NT2/D1 (cell line): ENCODE data around the gene SHC2.
"Not testable (repeated sequence)": the region's sequence is repeated elsewhere in the genome, so short reads cannot be mapped to it uniquely, and the experiment has no call there.

Experiments
- DNase-seq: peaks from one replicate; pipeline ENCODE4 v3.0.0-alpha.2; 2011; ENCODE audit warnings: low read depth, low spot score
- H3K27me3 ChIP-seq: 2 replicates; pipeline ENCODE4 v1.6.0; 2011; ENCODE audit warnings: mild to moderate bottlenecking; ENCODE audit not compliant: insufficient read length, insufficient read depth
- H3K36me3 ChIP-seq: 2 replicates; pipeline ENCODE4 v1.6.1; 2011; ENCODE audit warnings: mild to moderate bottlenecking, low read length, mixed read lengths; ENCODE audit not compliant: insufficient read depth, insufficient read length
- H3K4me1 ChIP-seq: 2 replicates; pipeline ENCODE4 v1.5.1; 2011; ENCODE audit not compliant: insufficient read depth, insufficient read length
- H3K4me3 ChIP-seq: 2 replicates; pipeline ENCODE4 v1.5.1; 2011; ENCODE audit warnings: low read depth; ENCODE audit not compliant: insufficient read length
- H3K9ac ChIP-seq: 2 replicates; pipeline ENCODE4 v1.6.0; 2011; ENCODE audit warnings: low read depth; ENCODE audit not compliant: insufficient read length
- H3K9me3 ChIP-seq: 2 replicates; pipeline ENCODE4 v1.5.1; 2011; ENCODE audit warnings: mild to moderate bottlenecking, low read length; ENCODE audit not compliant: insufficient read depth
- SUZ12 ChIP-seq: IDR thresholded peaks from 2 replicates; pipeline ENCODE4 v1.6.1; 2011; ENCODE audit not compliant: insufficient read length, insufficient read depth; ENCODE audit errors: extremely low read depth
- YY1 ChIP-seq: IDR thresholded peaks from 2 replicates; pipeline ENCODE4 v1.6.1; 2011; ENCODE audit not compliant: insufficient read length, insufficient read depth
- ZNF274 ChIP-seq: IDR thresholded peaks from 2 replicates; pipeline ENCODE4 v1.6.1; 2011; ENCODE audit warnings: mild to moderate bottlenecking, low read depth, low read length

Gene SHC2

GRCh38 chr19:397941-398706 lies 62.7 kb downstream of the SHC2 start:
- H3K9ac ChIP-seq: no peak overlapping the region

GRCh38 chr19:397321-397720 lies 63.5 kb downstream of the SHC2 start:
- H3K4me3 ChIP-seq: no peak overlapping the region

More at GRCh38 chr19:397941-398706, 62.7 kb downstream of the SHC2 start:
- Histone ChIP-seq H3K9me3 (peaks cover 4% of the 10 kb centered on the region; the same call in 1 of the 2 replicates), H3K27me3 (peaks cover 7% of the 10 kb centered on the region), H3K4me3 (no peak overlapping the region), H3K4me1 (peaks cover 4% of the 10 kb centered on the region), H3K36me3 (no peaks in the 10 kb centered on the region)
- no peak for DNase-seq
- TF ChIP-seq YY1 (no peak), SUZ12 (no peak), ZNF274 (no peak)

DNA sequence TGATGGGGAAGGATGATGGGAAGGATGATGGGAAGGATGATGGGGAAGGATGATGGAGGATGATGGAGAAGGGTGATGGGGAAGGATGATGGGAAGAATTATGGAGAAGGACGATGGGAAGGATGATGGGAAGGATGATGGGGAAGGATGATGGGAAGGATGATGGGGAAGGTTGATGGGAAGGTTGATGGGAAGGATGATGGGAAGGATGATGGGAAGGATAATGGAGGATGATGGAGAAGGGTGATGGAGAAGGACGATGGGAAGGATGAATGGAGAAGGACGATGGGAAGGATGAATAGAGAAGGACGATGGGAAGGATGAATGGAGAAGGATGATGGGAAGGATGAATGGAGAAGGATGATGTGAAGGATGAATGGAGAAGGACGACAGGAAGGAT lies 65.4 kb downstream of the SHC2 start:
- peaks cover 10% of the 10 kb centered on the region for H3K27me3 ChIP-seq

More at GRCh38 chr19:397321-397720, 63.5 kb downstream of the SHC2 start:
- H3K9ac ChIP-seq: no peak overlapping the region
- H3K9me3 ChIP-seq: peaks cover 4% of the 10 kb centered on the region; the same call in 1 of the 2 replicates
- TF ChIP-seq SUZ12 (no peak), YY1 (no peak), ZNF274 (no peak)
- no peak for DNase-seq
- H3K36me3 ChIP-seq: no peaks in the 10 kb centered on the region
- H3K4me1 ChIP-seq: peaks cover 6% of the 10 kb centered on the region
- H3K27me3 ChIP-seq: peaks cover 10% of the 10 kb centered on the region

GRCh38 chr19:394857-395256 lies 66.0 kb downstream of the SHC2 start:
- H3K4me1 ChIP-seq: peaks cover 12% of the 10 kb centered on the region
- H3K9ac ChIP-seq, DNase-seq: not testable (repeated sequence)

More for the DNA sequence above, 65.4 kb downstream of the SHC2 start:
- H3K4me1 ChIP-seq: peaks cover 8% of the 10 kb centered on the region
- no peak overlapping the region for H3K4me3 ChIP-seq
- H3K36me3 ChIP-seq: no peaks in the 10 kb centered on the region
- TF ChIP-seq YY1: no peak
- no peak for TF ChIP-seq ZNF274
- no peak for TF ChIP-seq SUZ12
- no peak overlapping the region for H3K9ac ChIP-seq
- DNase-seq: no peak
- peaks cover 4% of the 10 kb centered on the region; the same call in 1 of the 2 replicates for H3K9me3 ChIP-seq

GRCh38 chr19:393560-393959 lies 67.3 kb downstream of the SHC2 start:
- not testable (repeated sequence) for H3K4me3 ChIP-seq, H3K9me3 ChIP-seq, H3K9ac ChIP-seq, H3K27me3 ChIP-seq, H3K36me3 ChIP-seq, DNase-seq
- peaks cover 20% of the 10 kb centered on the region for H3K4me1 ChIP-seq

More at GRCh38 chr19:394857-395256, 66.0 kb downstream of the SHC2 start:
- H3K27me3 ChIP-seq, H3K4me3 ChIP-seq, H3K36me3 ChIP-seq, H3K9me3 ChIP-seq: not testable (repeated sequence)

DNA sequence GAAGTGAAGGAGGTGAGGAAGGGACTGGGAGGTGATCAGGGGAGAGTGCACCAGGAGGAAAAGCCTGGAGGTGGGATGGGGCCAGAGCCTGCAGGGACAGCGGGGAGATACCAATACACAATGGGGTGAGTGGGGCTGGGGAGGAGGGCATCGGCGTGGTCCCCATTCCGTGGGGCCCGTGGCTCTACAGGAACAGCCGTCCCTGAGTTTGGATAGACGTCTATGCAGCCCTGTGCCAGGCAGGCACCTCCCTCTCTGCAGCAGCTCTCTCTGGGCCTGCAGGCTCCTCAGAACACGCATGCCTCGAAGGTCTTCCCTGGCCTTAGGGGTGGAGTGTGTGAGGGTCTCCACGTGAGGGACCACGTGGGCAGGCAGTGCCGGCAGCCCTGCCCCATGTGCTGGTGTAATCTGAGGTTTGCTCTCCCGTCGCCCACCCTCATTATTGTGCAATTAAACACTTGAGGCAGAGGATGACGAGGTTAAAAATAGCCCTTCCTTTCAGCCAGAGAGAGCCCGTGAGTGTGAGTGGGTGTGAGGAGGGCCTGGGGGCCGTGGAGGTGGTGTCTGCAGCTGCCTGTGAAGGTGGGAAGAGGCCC lies 68.4 kb downstream of the SHC2 start:
- H3K36me3 ChIP-seq: no peaks in the 10 kb centered on the region
- no peak overlapping the region for H3K4me3 ChIP-seq
- peaks cover 23% of the 10 kb centered on the region for H3K4me1 ChIP-seq
- H3K27me3 ChIP-seq: peaks cover 10% of the 10 kb centered on the region
- peaks cover 4% of the 10 kb centered on the region; the same call in 1 of the 2 replicates for H3K9me3 ChIP-seq
- H3K9ac ChIP-seq: no peak overlapping the region
- DNase-seq: no peak
- TF ChIP-seq YY1 (no peak), ZNF274 (no peak), SUZ12 (no peak)

GRCh38 chr19:391726-392374 lies 69.0 kb downstream of the SHC2 start:
- Histone ChIP-seq H3K4me3 (no peak overlapping the region), H3K9me3 (peaks cover 4% of the 10 kb centered on the region; the same call in 1 of the 2 replicates), H3K4me1 (peaks cover 23% of the 10 kb centered on the region), H3K9ac (no peak overlapping the region), H3K36me3 (no peaks in the 10 kb centered on the region), H3K27me3 (peaks cover 10% of the 10 kb centered on the region)
- TF ChIP-seq ZNF274 (no peak), SUZ12 (no peak), YY1 (no peak)
- DNase-seq: no peak
